ENCODE data around the gene RAB25.

GRCh38 chr1:156020293-156021092, 40.5 kb upstream of the RAB25 start, which contains the start of gene SSR2:
- no peak for TF ChIP-seq CTCF (IDR thresholded peaks at IDR 0.05; ENCODE audit: insufficient read depth, low read depth, low read length)
- TF ChIP-seq EZH2 (IDR thresholded peaks at IDR 0.05; ENCODE audit: insufficient read depth, low read length): no peak

Data from astrocyte (in vitro differentiated cells and primary cell).